GM19025 (cell line): ENCODE results near the gene DCTD.
A peak's percentile ranks its signal among the peaks of the same experiment; 100 is the strongest.

Experiments used
- ATAC-seq: cut with Tn5 transposase; IDR thresholded peaks from one replicate; pipeline ENCODE4 v1.9.1; 2021; ENCODE audit warnings: mild to moderate bottlenecking, low read depth, moderate library complexity; ENCODE audit not compliant: unreplicated experiment

DCTD gene

DNA sequence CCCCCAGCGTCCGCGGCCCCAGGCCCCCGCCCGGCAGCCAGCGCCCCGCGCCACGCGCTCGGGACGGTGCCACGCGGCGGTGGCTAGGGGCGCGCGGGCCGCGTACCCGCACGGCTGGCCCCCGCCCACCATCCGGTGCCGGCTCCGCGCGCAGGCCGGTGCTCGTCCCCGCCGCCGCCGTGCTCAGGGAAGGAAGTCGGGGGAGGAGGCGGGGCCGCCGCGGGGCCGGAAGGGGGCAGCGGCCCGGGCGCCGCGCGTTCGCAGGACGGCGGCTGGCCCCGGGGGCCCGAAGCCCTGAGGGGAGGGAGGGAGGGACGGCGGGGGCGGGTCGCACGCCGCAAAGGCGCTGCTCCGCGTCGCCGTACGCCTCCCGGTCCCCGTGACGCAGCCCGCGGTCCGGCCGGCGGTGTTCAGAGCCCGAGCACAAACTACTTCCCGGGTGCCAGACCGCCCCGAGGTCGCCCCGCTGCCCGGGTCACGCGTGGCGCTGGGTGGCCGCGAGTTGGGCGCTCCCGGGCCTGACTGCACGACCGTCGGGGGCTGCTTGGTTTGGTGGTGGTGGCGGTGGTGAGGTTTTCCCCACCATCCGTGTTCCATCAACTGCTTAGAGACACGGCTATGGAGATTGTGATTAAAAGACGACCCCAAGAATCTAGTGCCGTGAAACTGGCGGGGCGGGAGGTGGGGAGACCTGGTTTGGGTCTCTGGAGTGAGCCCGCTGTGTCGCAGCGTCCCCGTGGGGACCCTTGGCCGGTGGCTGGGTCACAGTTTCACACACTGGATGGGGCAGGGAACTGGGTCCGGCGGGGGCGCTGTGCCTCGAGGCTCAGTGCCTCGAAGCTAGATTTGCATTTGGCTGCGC lies at the start of gene DCTD:
DCTD (minus strand) TSS at position 205 of the 862 bp plus-strand sequence. CDS start 1,818 bp downstream, outside the sequence.
- peak; percentile 68 for ATAC-seq

DNA sequence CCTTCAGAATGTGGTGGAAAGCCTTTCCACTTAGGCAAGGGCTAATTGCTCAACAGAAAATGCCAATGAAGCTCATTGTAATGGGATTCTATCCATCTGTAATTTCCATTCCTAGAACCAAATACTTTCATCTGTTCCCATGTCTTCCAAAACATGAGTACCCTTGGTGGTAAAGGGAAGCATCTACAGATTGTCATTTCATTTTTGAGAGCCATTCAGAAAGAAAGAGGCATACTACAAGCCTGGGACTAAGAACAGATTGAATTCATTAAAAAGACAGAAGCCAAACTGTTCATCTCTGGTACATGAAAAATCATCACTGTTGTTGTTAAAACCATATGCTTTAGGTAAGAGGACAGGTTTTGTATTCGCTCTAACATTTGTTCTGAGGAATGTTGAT lies 43.6 kb upstream of the DCTD start:
- no peak for ATAC-seq

DNA sequence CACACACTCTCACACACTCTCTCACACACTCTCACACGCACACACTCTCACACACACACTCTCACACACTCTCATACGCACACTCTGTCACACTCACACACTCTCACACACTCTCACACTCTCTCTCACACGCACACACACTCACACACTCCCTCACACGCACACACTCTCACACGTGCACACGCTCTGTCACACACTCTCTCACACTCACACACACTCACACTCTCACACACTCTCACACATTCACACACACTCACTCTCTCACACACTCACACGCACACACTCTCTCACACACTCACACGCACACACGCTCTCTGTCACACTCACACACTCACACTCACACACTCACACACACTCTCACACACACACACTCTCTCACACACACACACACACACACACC lies 43.0 kb upstream of the DCTD start:
- no peak for ATAC-seq

DNA sequence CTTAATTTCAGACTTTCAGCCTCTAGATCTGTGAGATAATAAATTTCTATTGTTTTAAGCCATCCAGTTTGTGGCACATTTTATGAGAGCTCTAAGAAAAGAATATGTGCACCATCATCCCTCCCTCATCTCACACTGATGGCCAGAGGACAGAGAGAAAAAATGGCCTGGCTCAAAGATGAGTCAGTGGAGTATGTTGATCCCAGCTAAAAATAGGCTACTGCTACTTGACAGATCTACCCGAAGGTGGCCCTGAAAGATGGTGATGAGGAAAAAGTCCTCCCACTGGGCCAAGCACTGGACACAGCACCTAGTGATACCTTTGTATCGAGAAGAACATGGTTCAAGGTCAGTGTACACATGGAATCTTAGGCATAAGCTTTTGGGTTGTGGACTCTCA lies 38.2 kb upstream of the DCTD start:
- ATAC-seq: no peak

DNA sequence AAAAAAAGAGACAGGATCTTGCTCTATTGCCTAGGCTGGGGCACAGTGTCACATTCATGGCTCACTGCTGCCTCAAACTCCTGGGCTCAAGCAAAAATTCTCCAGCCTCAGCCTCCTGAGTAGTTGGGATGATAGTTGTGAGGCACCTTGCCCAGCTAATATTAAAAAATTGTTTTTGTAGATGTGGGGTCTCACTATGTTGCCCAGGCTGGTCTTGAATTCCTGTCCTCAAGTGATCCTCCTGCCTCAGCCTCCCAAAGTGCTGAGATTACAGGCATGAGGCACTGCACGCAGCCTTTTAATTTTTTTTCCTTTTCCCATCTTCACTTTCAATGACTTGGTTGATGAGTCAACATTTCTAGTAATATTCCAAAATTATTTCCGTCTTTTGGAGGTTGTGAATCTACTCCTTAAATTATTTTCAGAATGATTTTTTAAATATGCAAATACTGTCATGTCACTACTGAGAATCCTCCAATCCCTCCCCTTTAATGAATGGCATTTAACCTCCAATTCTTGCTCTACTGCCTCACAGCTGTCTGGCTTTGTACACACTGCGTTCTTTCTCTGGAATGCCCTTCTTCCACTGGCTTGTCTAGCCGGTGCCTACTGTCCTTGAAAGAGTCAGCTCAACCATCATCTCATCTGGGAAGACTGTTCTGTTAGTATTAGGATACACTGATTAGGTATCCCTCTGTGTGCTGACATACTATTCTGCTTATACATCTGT lies 27.5 kb upstream of the DCTD start:
- ATAC-seq: no peak

DNA sequence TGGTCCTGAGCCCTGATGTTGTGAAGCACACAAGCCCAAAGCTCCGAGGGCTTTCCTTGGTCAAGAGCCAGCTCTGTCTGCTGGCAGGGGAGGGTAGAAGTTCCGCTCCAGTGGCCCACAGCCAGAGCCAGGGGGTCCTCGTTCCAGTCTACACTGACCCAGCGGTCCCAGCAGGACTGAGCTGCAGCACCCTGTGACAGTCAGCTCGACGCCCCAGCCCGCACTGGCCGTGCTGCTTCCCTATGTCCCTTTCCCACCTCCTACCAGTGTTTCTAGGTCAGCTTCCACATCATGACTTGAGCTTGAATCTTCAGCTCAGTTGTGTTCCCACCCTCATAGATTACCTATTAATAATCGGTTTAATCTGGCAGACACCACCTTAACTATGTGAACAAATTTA lies 22.5 kb upstream of the DCTD start:
- ATAC-seq: no peak

DNA sequence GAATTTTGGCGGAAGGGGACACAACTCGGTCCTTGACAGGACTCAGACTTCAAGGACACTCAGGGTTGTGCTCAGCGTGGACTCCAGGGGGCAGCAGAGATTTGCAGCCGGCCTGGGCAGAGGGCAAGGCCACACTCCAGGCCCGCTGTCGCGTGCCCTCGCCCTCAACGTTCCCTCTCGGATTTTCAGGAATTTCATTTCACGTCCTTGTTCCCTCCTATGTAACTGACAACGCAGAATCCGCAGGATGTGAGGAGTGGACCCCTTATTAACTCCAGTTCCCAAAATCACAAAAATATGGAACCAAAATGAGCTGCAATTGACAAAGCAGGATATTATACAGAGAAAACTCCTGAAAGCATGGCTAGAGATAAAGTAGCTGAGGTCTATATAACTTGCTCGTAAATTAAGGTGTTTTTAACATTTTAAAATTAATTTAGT lies 21.0 kb upstream of the DCTD start:
- ATAC-seq: peak; percentile 97

DNA sequence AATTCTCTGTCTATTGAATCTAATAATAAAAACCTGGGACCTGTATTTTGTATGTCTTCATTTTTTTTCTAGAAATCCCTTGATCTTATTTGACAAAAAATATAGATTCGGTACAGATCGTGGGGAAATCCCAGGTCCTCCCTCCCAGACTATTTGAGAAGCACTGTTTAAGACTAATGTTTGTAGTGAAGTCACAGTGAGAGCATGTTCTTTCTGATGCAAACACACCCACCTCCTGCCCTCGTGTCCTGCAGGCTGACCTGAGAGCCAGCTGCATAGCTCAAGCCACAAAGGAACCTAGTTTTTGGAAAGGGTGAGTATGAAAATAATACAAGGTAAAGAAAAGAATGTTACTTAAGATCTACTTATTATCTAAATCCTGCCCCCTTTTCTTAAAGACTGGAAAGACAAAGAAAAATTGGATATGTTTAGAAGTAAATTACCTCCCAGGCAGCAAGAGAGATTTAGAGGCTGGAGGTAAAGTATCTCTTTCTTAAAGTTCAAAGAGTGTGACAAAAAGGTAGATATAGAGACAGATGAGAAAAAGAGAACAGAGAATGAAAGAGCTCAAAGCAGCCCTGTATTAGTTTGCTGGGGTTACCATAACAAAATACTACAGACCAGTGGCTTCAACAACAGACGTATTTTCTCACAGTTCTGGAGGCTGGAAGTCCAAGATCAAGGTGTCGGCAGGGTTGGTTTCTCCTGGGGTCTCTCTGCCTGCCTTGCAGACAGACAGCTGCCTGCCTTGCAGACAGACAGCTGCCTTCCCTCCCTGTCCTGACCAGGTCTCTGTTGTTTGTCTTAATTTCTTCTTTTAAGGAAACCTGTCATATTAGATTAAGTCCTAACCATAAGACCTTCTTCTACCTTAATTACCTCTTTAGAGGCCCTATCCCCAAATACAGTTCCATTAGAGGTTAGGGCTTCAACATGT lies 20.4 kb upstream of the DCTD start:
- ATAC-seq: peak; percentile 17

DNA sequence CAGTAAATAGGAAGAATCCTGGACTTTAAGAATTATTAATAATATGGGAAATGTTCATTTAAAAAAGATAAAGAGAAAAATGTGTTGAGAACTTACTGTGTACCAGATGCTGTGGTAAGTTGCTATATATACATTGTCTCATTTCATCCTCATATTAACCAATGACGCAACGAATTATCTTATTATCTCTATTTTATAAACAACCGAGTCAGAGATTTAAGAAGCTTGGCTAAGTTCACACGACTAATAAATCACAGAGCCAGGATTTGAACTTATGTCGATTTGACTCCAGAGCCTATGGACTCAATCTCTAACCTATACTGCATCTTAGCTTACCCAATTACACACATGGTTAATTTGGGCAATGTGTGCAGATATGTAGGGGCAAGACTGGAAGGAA lies 15.5 kb upstream of the DCTD start:
- no peak for ATAC-seq

DNA sequence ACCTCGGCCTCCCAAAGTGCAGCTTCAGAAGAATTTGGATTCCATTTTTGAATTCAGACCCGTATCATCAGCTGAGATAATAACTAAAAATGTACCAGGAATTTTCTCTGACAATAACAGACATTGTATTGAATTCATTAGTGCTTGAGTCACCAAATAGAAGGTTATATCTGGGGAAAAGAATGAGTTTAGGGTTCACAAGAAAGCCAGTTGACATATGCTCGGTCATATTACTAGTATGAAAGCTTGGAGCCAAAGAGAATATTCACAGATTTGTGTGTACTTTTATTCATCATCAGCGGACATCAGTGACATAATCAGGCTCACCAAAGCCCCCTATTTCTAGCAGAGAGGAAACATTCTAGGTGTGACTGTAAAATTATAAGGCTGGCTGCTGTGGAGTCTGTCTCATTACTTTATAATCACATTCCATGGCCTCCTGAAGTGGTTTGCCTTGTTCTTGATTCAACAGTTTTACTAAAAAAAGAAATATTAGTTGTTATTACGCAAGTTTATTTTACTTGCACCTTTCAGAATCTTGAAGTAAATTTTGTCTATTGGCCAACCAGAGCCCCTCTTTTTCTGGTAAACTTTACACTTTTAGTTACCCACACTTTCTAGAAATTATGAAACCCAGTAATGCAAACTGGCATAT lies 14.6 kb upstream of the DCTD start:
- ATAC-seq: no peak

DNA sequence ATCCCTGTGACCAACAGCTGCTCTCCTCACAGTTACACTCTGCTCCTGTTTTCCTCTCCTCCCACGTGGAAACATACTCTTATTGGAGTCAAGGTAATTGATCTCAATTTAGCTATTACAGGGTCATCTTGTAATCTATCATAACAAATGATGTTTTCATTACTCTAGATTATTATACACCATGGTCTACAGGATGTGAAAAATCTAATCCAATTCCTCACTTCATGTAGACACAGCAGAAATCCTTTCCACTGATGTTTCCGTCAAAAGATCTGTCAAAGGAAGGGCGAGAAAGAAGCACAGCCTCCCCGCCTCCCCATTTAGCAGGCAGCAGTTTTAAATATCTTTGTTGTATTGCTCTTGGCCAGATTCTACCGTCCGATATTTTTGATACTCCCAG lies 13.7 kb upstream of the DCTD start:
- ATAC-seq: no peak

DNA sequence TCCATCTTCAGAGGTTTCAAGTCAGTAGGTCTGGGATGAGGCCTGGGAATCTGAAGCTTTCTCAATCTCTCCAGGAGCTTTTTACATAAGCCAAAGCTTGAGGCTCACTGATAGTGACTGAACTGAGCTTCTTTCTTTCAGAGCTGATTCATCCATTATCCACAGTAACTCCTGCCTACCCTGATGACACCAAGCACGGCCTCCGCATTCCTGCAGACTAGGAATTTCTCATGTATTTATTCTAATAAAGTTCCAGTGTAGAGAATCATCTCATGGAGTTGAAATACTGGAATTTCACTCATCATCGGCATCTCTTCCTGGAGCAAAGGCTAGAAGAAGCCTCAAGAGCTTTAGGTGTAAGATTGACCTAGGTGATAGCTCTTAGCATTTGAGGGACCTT lies 12.1 kb upstream of the DCTD start:
- ATAC-seq: no peak

DNA sequence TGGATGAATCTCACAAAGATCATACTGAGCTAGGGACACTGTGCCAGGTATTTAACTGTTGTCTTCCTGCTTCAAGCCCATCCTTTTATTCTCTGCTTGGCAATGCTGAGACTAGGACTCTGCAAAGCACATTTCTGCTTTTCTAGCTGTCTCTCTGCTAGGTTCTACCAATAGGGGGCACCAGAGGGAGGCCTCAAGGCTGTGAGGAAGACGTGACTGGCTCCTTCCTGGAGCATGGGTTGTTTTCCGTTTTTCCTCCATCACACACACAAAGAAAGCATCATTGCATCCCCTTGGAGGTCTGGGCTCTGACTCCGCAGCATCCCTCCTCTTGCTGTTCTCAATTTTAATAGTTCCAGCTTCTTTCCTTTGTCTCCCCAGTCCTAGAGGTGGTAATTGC lies 10.9 kb upstream of the DCTD start:
- no peak for ATAC-seq

DNA sequence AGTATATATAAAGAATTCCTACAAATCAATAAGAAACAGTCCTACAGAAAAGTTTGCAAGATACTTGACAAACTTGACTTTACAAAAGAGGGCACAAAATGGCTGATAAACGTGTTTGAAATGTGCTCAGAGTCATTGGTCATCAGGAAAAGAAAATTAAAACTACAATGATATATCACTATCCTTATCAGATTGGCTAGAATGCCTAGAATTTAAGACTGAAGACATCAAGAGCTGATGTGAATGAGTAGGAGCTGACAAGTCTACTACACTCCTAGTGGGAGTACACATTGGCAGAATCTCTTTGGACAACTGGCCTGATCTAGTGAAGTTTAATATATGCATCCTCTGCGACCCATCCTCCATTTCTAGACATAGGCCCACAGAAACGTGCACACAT lies 10.3 kb upstream of the DCTD start:
- no peak for ATAC-seq

DNA sequence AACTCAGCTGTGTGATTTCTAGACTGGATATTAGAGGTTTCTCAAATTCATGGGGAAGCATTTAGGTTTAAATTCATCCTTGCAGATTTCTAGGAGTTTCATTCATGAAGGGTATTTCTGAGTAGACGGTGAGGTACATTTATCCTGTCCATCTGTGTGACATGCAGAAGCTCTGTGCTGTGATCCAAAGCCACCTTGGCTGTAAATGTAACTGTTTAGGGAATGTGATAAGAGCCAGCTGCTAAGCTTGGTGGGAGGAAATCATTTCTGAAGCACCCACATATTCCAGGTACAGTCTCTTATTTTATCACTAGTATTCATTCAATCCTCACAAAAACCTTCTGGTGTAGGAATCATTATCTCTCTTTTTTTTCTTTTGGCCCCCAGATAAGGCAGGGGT lies 8.7 kb upstream of the DCTD start:
- ATAC-seq: no peak

DNA sequence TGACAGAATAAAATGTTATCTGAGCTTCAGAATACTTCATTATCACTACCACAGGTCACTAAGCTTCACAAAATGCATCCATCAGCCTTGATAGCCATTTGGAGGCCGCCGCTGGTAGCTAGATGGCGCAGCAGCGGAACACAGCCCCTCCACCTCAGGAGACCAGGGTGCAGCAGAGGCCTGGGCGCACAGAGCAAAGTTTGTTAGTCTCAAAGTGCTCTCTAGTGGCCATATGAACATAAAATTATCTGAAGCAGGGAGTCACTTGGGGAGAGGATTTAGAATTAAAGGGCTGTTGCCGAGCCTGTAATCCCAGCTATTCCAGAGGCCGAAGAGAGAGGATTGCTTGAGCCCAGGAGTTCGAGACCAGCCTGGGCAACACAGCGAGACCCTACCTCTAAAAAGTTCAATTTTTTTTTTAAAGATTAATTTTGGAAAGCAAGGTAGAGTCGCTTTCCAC lies 8.1 kb upstream of the DCTD start:
- ATAC-seq: peak; percentile 97

DNA sequence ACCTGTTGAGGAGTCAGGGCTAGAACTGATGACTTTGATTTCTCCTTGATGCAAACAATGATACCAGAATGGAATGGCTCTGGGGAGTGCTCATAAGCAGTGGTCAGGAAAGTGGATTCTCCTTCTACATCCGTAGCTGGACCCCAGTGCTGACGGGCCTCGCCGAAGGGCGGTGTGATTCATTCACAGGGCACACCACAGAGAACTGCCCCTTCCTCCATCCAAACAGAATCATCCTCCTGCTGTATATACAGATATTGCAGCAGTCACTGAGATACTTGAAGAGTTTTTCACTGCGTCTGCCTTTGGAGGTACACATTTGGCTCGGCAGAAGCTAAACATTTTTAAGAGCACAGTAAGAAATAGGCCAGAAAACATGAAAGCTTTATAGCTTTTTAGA lies 7.3 kb upstream of the DCTD start:
- ATAC-seq: no peak

DNA sequence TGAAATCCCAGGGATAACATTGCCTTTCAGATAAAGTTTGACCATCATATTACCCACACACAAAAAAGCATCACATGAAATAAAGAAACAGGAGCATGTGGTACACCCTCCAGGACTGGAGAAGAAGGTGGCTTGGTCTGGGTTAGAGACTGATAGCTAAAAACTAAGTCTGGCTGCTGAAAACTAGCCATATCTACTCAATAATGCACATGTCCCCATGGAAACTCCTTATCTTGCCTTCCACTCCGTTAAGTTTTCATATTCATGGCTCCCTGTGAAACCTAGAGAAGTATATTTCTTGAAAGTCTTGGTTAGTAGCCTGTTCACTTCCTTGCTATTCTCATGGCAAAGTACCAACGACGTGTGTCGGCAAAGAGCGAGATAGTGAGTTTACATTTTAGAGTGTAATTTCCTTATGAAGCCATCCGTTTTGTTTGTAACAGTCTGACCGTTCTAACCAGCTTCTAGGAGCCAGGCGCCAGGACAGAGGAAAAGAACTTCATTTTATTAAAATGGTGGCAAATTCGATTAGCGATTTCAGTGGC lies 6.7 kb upstream of the DCTD start:
- no peak for ATAC-seq

DNA sequence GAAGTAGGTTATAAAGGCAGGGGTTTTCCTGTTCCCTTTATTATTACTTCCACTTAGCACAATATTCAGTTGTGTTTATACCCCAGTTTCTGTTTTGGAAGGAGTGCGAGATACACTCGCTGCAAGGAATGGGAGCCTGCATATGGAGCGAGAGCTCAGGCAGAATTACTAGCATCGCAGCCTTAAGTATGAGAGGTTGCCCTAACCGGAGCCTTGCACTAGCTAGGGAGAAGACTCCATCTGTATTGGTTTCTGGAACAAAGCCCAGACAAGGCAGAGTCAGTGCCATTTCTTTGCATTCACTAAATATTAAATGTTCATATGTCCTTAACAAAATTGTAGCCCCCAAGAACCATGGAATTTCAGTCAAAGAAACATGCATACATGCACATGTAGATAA lies 6.2 kb upstream of the DCTD start:
- ATAC-seq: no peak
